Mucosa of descending colon (tissue), 3 donors: ENCODE data around the gene HEXIM2. TPM values are rescaled to one million over a fixed set of nuclear protein-coding genes. Genes with fewer than 3 reads are reported as not detected.

Source experiments
- ATAC-seq: fragments of 200-7000 bp; cut with Tn5 transposase; one replicate; pipeline ENCODE4 v1.9.1; 2020; ENCODE audit warnings: mild to moderate bottlenecking, moderate library complexity
- DNase-seq, 3 donors: peaks; one replicate each; pipeline ENCODE4 v3.0.0-alpha.2; 2020
- H3K36me3 ChIP-seq: fragments of 200-600 bp; one replicate; pipeline ENCODE4 v1.8.0; 2021; ENCODE audit warnings: low read depth, mild to moderate bottlenecking
- H3K4me1 ChIP-seq: fragments of 200-600 bp; one replicate; pipeline ENCODE4 v1.8.0; 2021; ENCODE audit warnings: low read depth, mild to moderate bottlenecking
- H3K4me3 ChIP-seq: fragments of 200-600 bp; one replicate; pipeline ENCODE4 v1.8.0; 2021; ENCODE audit warnings: mild to moderate bottlenecking
- H3K9me3 ChIP-seq: fragments of 200-600 bp; one replicate; pipeline ENCODE4 v1.8.0; 2021; ENCODE audit warnings: mild to moderate bottlenecking
- CTCF ChIP-seq: fragments of 200-600 bp; IDR thresholded peaks from one replicate; pipeline ENCODE4 v1.8.0; 2022; ENCODE audit warnings: antibody characterized with exemption, mild to moderate bottlenecking
- intact Hi-C, 2 donors: fragments of 100-400 bp; cut with DNase I in 1 of 2; cut with micrococcal nuclease in 1 of 2; formaldehyde crosslinking; loops; one replicate each; pipeline versions ENCODE4 v1.11.0 to v1.11.1; 2022; cut with DNase I, micrococcal nuclease
- long read RNA-seq, 2 donors: library from polyadenylated mRNA; unstranded; transcript quantifications; one replicate each; pipeline ENCODE4 v2.0.0, GENCODE V29; 2019 to 2021
- total RNA-seq, 3 donors: library from RNA; stranded (reverse); fragmentation: NEBNext Ultra II Directional in 2 of 3; extraction: Animal tissue kit (Norgen Biotek cat#: 25700) in 2 of 3; gene quantifications; one replicate each; pipeline versions ENCODE4 v1.2.1 to v1.2.4, GENCODE V29; 2021 to 2023
- donor health status: DM: no; HTN: no; CAD: no; lungs with moderate emphysema.
- donor health status: DM: no; HTN: no; CAD: no.
- donor health status: DM: no; HTN: yes; CAD: no.

HEXIM2 gene
- 1 to 10 TPM; 3.9 to 9.6 (median 4.5) TPM for total RNA-seq
- long read RNA-seq, donor 1, transcript HEXIM2-204 (4 exons, 796 nt) = major isoform, 6 of 11 reads
- long read RNA-seq, donor 1, partial matches to known transcripts = 0 of 11 reads
- long read RNA-seq, donor 1, other reads (novel, unspliced or antisense) = 1 of 11 reads
- long read RNA-seq, donor 2, partial matches to known transcripts = 0 of 2 reads
- long read RNA-seq, donor 2, other reads (novel, unspliced or antisense) = 1 of 2 reads

DNA sequence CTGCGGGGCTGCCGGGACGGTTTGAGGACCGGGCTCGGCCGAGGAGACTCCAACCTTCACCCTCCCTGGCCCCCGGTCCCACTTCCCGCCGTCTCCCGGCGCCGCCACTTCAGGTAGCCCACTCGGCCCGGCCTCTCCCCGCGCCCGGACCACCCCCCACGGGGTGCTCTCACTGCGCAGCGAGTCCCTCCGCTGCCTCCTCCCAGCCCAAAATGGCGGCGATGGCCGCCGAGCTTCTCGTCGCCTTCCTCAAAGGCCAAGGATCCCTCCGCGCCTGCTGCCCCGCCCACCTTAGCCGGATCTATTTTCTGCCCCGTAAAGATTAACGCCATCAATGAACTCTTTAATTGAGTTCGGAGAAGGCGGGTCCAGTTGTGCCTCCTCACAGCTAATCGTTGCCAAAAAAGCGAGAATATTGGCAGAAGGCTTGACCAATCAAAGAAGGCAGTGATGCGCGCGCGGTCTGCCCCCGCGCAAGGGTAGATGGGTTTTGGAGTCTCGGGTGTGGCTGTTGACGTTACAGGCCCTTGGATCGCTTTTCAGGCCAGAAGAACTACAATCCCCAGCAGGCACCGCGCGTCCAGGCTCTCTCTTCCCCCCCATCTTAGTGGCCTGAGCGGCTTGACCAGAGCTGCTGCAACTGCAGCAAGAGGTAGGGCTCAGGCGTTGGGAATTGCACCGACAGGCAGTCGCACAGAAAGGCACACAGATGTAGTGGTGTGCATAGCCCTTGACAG is at the start of gene HEXIM2:
HEXIM2 (plus strand) TSS at position 588 of the 737 bp plus-strand sequence. CDS start 919 bp downstream, outside the sequence.
- Histone ChIP-seq H3K36me3 (peaks cover 3% of the 10 kb centered on the region), H3K4me1 (peaks cover 35% of the 10 kb centered on the region), H3K4me3 (peak within 1 kb of the TSS; percentile 98), H3K9me3 (no peaks in the 10 kb centered on the region)
- TF ChIP-seq CTCF = no peak
- intact Hi-C loops = no loop called here
- peak; percentile 96 for ATAC-seq
- peak; percentile 98 to 99 (median 98) for DNase-seq

- H3K4me1 ChIP-seq = no peaks in the 10 kb centered on the region
- no peak overlapping the region for H3K4me3 ChIP-seq
- DNase-seq (no peak), ATAC-seq (no peak)
- no peaks in the 10 kb centered on the region for H3K9me3 ChIP-seq
- no peak for TF ChIP-seq CTCF
- no peaks in the 10 kb centered on the region for H3K36me3 ChIP-seq
- intact Hi-C loops = loop anchor here in 1 of 2 donors (10.0 kb wide), 1 partner anchor 188 kb away; no protein-coding TSS in a partner anchor
These were observed 48.9 kb upstream of the HEXIM2 start for GRCh38 chr17:45112559-45113423.

DNA sequence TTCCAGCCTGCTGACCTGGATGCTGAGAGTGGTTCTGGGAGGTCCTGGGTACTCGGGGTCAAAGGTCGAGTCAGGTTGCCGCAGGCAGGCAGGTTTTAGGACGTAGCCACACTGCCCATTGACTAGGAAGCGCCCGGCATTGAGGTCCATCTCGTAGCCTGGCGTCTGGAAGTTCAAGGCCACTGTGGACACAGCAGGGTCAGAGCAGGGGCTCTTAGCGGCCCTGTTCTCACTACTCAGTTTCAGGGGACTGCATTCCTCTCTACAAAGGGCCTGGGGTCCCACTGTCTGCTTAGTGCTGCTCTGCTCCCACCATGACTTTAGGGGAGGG is 48.3 kb upstream of the HEXIM2 start:
- intact Hi-C loops = loop anchor here in 1 of 2 donors (10.0 kb wide), 1 partner anchor 189 kb away; no protein-coding TSS in a partner anchor
- H3K36me3 ChIP-seq = no peaks in the 10 kb centered on the region

DNA sequence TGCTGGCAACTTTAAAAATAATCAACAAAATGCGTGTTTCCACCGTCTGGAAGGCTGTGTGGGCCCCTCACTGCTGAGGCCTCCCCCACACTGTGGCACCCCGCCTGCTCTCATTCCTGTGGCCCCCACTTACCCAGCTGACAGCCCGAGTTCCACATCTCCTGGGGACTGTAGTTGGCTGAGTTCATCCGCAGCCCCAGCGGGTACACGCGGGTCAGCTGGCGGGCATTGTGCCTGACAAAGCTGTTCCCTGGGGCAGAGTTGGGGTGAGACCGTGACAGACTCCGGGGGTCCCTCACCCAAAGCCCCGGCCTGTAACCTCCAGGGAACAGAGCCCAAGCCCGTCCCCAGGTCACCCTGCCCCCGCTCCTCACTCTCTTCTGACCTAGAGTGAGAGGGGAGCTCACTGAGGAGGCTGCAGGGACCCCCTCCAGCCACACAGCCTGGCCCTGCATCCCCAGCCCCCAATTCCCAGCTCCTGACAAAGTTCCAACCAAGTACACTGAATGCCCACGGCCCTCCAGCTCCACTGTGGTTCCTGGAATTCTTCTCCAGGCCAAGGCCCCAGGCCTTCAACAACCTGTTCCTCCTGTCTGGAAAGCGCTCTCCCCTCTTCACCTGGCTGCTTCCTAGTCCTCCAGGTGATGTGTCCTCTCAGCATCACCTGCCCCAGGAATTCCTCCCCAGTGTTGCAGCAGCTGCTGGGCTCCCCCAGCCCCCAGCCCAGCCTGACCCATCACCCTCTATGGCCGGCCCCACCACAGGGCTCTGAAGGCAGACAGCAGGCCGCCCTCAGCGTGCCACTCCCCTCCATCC is 47.4 kb upstream of the HEXIM2 start:
- Histone ChIP-seq H3K4me1 (no peaks in the 10 kb centered on the region), H3K9me3 (no peaks in the 10 kb centered on the region), H3K4me3 (no peak overlapping the region), H3K36me3 (peaks cover under 1% of the 10 kb centered on the region)
- DNase-seq (no peak), ATAC-seq (no peak)
- TF ChIP-seq CTCF = no peak
- intact Hi-C loops = loop anchor here in 1 of 2 donors (10.0 kb wide), 1 partner anchor 190 kb away; no protein-coding TSS in a partner anchor

More for the DNA sequence above, 48.3 kb upstream of the HEXIM2 start:
- TF ChIP-seq CTCF = no peak
- ATAC-seq = no peak
- no peak for DNase-seq
- Histone ChIP-seq H3K4me3 (no peak overlapping the region), H3K4me1 (no peaks in the 10 kb centered on the region), H3K9me3 (no peaks in the 10 kb centered on the region)
